Endothelial cell of umbilical vein (primary cell): ENCODE results near the gene ELF4. TPM values are rescaled to one million over a fixed set of nuclear protein-coding genes. Genes with fewer than 3 reads are reported as not detected.

Source experiments
- BruUV-seq: library from RNA; stranded (reverse); fragments of 400-500 nt; replicated peaks from 2 replicates; lab custom pipeline; 2021; lab: Mats Ljungman, UMichigan
- CTCF ChIA-PET: fragments of 300-600, 350-600 bp; sonication (Branson Sonifier 250); formaldehyde crosslinking; loops from one replicate; lab custom pipeline; 2021; ENCODE audit warnings: antibody characterized with exemption, inconsistent platforms; lab: Charles Lee
- POLR2A ChIA-PET: fragments of 300-600, 350-600 bp; sonication (Branson Sonifier 250); formaldehyde crosslinking; loops from one replicate; lab custom pipeline; 2021; ENCODE audit warnings: antibody characterized with exemption, inconsistent platforms; lab: Charles Lee
- DNase-seq: peaks from one replicate; pipeline ENCODE4 v3.0.0-alpha.2; 2011; ENCODE audit warnings: low read depth, low spot score
- FAIRE-seq: peaks from 2 replicates; lab custom pipeline; 2011; peaks lifted over from hg19 to GRCh38; lab: Jason Lieb, UNC
- H2AFZ ChIP-seq: 2 replicates; pipeline ENCODE4 v1.6.0; 2012; ENCODE audit warnings: low read depth, low read length, control low read depth, inconsistent platforms
- H3K27ac ChIP-seq: 2 replicates; pipeline ENCODE4 v1.5.1; 2011; ENCODE audit warnings: low read depth, mild to moderate bottlenecking, control low read depth, low read length, moderate library complexity; ENCODE audit not compliant: insufficient read depth
- H3K27me3 ChIP-seq, 2 experiments: 2 replicates each; pipeline versions ENCODE4 v1.6.0 to v1.6.1; 2011; ENCODE audit warnings: low read length in 2 of 2, mixed read lengths in 1 of 2; ENCODE audit not compliant: control insufficient read depth in 2 of 2, insufficient read depth in 2 of 2
- H3K36me3 ChIP-seq, 2 experiments: 2 replicates in 1 of 2; 3 replicates in 1 of 2; pipeline ENCODE4 v1.5.1; 2011; ENCODE audit warnings: low read length in 2 of 2, mild to moderate bottlenecking in 1 of 2, moderate library complexity in 1 of 2; ENCODE audit not compliant: control insufficient read depth in 2 of 2, insufficient read depth in 2 of 2; ENCODE audit errors: extremely low read depth in 1 of 2
- H3K4me1 ChIP-seq: 3 replicates; pipeline ENCODE4 v1.5.1; 2011; ENCODE audit warnings: mild to moderate bottlenecking, low read length; ENCODE audit not compliant: control insufficient read depth, insufficient read depth; ENCODE audit errors: extremely low read depth
- H3K4me2 ChIP-seq: 2 replicates; pipeline ENCODE4 v1.6.1; 2011; ENCODE audit warnings: low read length, control low read depth, mixed read lengths; ENCODE audit not compliant: insufficient read depth
- H3K4me3 ChIP-seq, 3 experiments: fragments of 200-600 bp in 1 of 3; sonication (generic), shearing (Covaris generic) in 1 of 3; replicated peaks in 1 of 3; 2 replicates each; pipeline ENCODE4 v1.5.1; 2011 to 2016; ENCODE audit warnings: control low read depth in 3 of 3, low read length in 3 of 3, mild to moderate bottlenecking in 2 of 3, inconsistent platforms in 1 of 3, low read depth in 1 of 3, moderate library complexity in 1 of 3; ENCODE audit not compliant: insufficient read depth in 1 of 3
- H3K79me2 ChIP-seq: 2 replicates; pipeline ENCODE4 v1.6.0; 2012; ENCODE audit warnings: low read length, inconsistent platforms; ENCODE audit not compliant: control insufficient read depth, insufficient read depth
- H3K9ac ChIP-seq: replicated peaks from 2 replicates; pipeline ENCODE3; 2011; ENCODE audit warnings: low read length, control low read depth; ENCODE audit not compliant: insufficient read depth; ENCODE audit errors: extremely low read depth
- H3K9me1 ChIP-seq: replicated peaks from 3 replicates; pipeline ENCODE4 v1.6.0; 2011; ENCODE audit warnings: mild to moderate bottlenecking, low read length; ENCODE audit not compliant: control insufficient read depth, insufficient read depth; ENCODE audit errors: extremely low read depth
- H3K9me3 ChIP-seq: replicated peaks from 2 replicates; pipeline ENCODE4 v1.5.1; 2012; ENCODE audit warnings: low read length, inconsistent platforms; ENCODE audit not compliant: control insufficient read depth, insufficient read depth
- H4K20me1 ChIP-seq: replicated peaks from 2 replicates; pipeline ENCODE3; 2011; ENCODE audit warnings: mild to moderate bottlenecking, low read length; ENCODE audit not compliant: control insufficient read depth, insufficient read depth; ENCODE audit errors: extremely low read depth
- CTCF ChIP-seq, 2 donors: IDR thresholded peaks; 1 replicate in 1 of 2; 2 replicates in 1 of 2; pipeline ENCODE4 v1.5.1; 2011; ENCODE audit warnings: low read length in 2 of 2, mild to moderate bottlenecking in 2 of 2, moderate library complexity in 2 of 2, control low read depth in 1 of 2, inconsistent platforms in 1 of 2, low read depth in 1 of 2; ENCODE audit not compliant: insufficient read depth in 1 of 2; ENCODE audit errors: extremely low read depth in 1 of 2
- EZH2 ChIP-seq: IDR thresholded peaks from 2 replicates; pipeline ENCODE4 v1.6.1; 2012; ENCODE audit warnings: borderline replicate concordance, low read depth, mild to moderate bottlenecking, moderate library complexity, low read length, inconsistent platforms; ENCODE audit not compliant: severe bottlenecking
- FOS ChIP-seq: IDR thresholded peaks from 2 replicates; pipeline ENCODE4 v1.6.1; 2011; ENCODE audit warnings: mild to moderate bottlenecking, low read length, moderate library complexity, borderline replicate concordance; ENCODE audit not compliant: insufficient read depth
- GATA2 ChIP-seq: IDR thresholded peaks from 2 replicates; pipeline ENCODE4 v1.7.0; 2011; ENCODE audit warnings: low read depth, mild to moderate bottlenecking, moderate library complexity, mixed read lengths, low read length; ENCODE audit not compliant: insufficient read length, insufficient read depth
- JUN ChIP-seq: IDR thresholded peaks from 2 replicates; pipeline ENCODE4 v1.6.1; 2011; ENCODE audit warnings: borderline replicate concordance, low read depth; ENCODE audit not compliant: insufficient read length, insufficient read depth
- MAX ChIP-seq: IDR thresholded peaks from 2 replicates; pipeline ENCODE4 v1.6.1; 2011; ENCODE audit not compliant: insufficient read depth, insufficient read length
- MYC ChIP-seq: IDR thresholded peaks from one replicate; pipeline ENCODE4 v1.6.1; 2011; ENCODE audit warnings: mild to moderate bottlenecking, low read depth, low read length
- POLR2A ChIP-seq: IDR thresholded peaks from 2 replicates; pipeline ENCODE4 v1.6.1; 2012; ENCODE audit warnings: low read depth, mild to moderate bottlenecking, control low read depth, low read length
- POLR2AphosphoS5 ChIP-seq: IDR thresholded peaks from 2 replicates; pipeline ENCODE4 v1.6.1; 2012; ENCODE audit warnings: low read depth, mild to moderate bottlenecking, control low read depth, low read length, moderate library complexity; ENCODE audit not compliant: insufficient read depth
- dilution Hi-C: fragments of 300-500 bp; cut with MboI; formaldehyde crosslinking; loops from one replicate; pipeline ENCODE4 v1.15.0; 2019; ENCODE audit warnings: low sequenced_read_pairs; ENCODE audit not compliant: extremely low pct_ligation_motif_present
- intact Hi-C: fragments of 100-400 bp; cut with micrococcal nuclease; formaldehyde crosslinking; loops from one replicate; pipeline ENCODE4 v1.10.0; 2022
- polyA plus RNA-seq, 4 experiments: library from polyadenylated mRNA; depleted of rRNA in 3 of 4; stranded (reverse) in 3 of 4; unstranded in 1 of 4; fragments of >200 nt; gene quantifications; 2 replicates each; pipeline versions ENCODE4 v1.2.1 to v1.2.3, GENCODE V29; 2011 to 2012; ENCODE audit warnings: missing spikeins in 1 of 4
- total RNA-seq: library from RNA; stranded (reverse); gene quantifications from 2 replicates; pipeline ENCODE4 v1.2.3, GENCODE V29; 2021

The ELF4 gene
- total and polyA plus RNA-seq, 2 donors (not counting 3 experiments of a cell fraction or from before 2014, with no cell fraction given), result 31.9 to 33.4 TPM

DNA sequence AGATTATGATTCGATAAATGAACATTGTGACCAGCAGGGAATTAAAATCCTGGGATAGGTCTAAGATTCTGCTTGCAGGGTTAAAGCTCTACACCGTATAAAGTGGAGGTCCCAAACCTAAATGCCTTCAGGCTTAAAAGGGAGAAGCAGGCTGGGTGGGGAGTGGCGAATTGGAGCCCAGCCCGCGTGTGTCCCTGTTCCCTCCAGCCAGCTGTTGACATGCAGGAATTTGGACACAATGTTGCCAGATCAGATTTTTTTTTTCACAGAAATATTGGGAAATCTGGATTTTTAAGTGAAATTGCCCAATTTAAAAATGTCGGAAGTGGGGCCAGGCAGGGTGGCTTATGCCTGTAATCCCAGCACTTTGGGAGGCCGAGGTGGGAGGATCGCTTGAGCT is 60.5 kb downstream of the ELF4 start:
- no peak for FAIRE-seq

More for the DNA sequence above, 60.5 kb downstream of the ELF4 start:
- Histone ChIP-seq H3K4me1 (no peaks in the 10 kb centered on the region), H3K79me2 (no peaks in the 10 kb centered on the region), H3K4me3 (no peak overlapping the region), H2AFZ (no peak overlapping the region), H3K9me3 (no peaks in the 10 kb centered on the region), H3K27ac (no peak overlapping the region), H3K27me3 (no peaks in the 10 kb centered on the region), H3K4me2 (no peak overlapping the region), H3K9me1 (no peaks in the 10 kb centered on the region), H3K36me3 (peaks cover 4 to 14% of the 10 kb centered on the region in 2 experiments), H4K20me1 (no peaks in the 10 kb centered on the region), H3K9ac (no peak overlapping the region)
- BruUV-seq, result no TSS peak
- POLR2A ChIA-PET, result no interaction called here
- no peak for TF ChIP-seq POLR2A
- no peak for TF ChIP-seq FOS
- TF ChIP-seq MAX, result no peak
- no peak for TF ChIP-seq EZH2
- no peak for TF ChIP-seq JUN
- TF ChIP-seq GATA2, result no peak
- no peak for TF ChIP-seq POLR2AphosphoS5
- no peak for TF ChIP-seq MYC
- no peak for TF ChIP-seq CTCF (IDR thresholded peaks at IDR 0.05; ENCODE audit: extremely low read depth in 1 of 2, insufficient read depth in 1 of 2, low read depth in 1 of 2, low read length in 2 of 2)
- dilution Hi-C loops (no loop called here), intact Hi-C loops (no loop called here)
- CTCF ChIA-PET, result no interaction called here
- DNase-seq, result no peak
